ENCODE results near the gene SLC25A23.

The SLC25A23 gene

GRCh38 chr19:6494438-6495036 lies 34.9 kb upstream of the SLC25A23 start:
- TF ChIP-seq CTCF (IDR thresholded peaks at IDR 0.05; ENCODE audit: poor library complexity, severe bottlenecking): no peak
- ATAC-seq (ENCODE audit: low read depth): no peak
- no peaks in the 10 kb centered on the region for H3K36me3 ChIP-seq (ENCODE audit: low read depth)
- H3K27ac ChIP-seq (ENCODE audit: poor library complexity, severe bottlenecking): no peak overlapping the region
- H3K4me3 ChIP-seq (ENCODE audit: severe bottlenecking): no peak overlapping the region
- no peaks in the 10 kb centered on the region for H3K4me1 ChIP-seq (ENCODE audit: insufficient read depth, poor library complexity, severe bottlenecking)
- no peak for DNase-seq (ENCODE audit: low spot score)
- no peaks in the 10 kb centered on the region for H3K9me3 ChIP-seq (ENCODE audit: severe bottlenecking)
- H3K27me3 ChIP-seq (ENCODE audit: insufficient read depth, poor library complexity, severe bottlenecking): no peaks in the 10 kb centered on the region

- no peak for TF ChIP-seq CTCF (IDR thresholded peaks at IDR 0.05; ENCODE audit: poor library complexity, severe bottlenecking)
- ATAC-seq (ENCODE audit: low read depth): no peak
- Histone ChIP-seq H3K27ac (ENCODE audit: poor library complexity, severe bottlenecking) (no peak overlapping the region), H3K4me1 (ENCODE audit: insufficient read depth, poor library complexity, severe bottlenecking) (no peaks in the 10 kb centered on the region), H3K9me3 (ENCODE audit: severe bottlenecking) (no peaks in the 10 kb centered on the region), H3K36me3 (ENCODE audit: low read depth) (no peaks in the 10 kb centered on the region), H3K27me3 (ENCODE audit: insufficient read depth, poor library complexity, severe bottlenecking) (no peaks in the 10 kb centered on the region), H3K4me3 (ENCODE audit: severe bottlenecking) (no peak overlapping the region)
- DNase-seq (ENCODE audit: low spot score): no peak
These were observed 32.4 kb upstream of the SLC25A23 start for GRCh38 chr19:6491802-6492592.

GRCh38 chr19:6490134-6490533 lies 30.5 kb upstream of the SLC25A23 start:
- TF ChIP-seq CTCF (IDR thresholded peaks at IDR 0.05; ENCODE audit: poor library complexity, severe bottlenecking): no peak
- Histone ChIP-seq H3K27me3 (ENCODE audit: insufficient read depth, poor library complexity, severe bottlenecking) (no peaks in the 10 kb centered on the region), H3K36me3 (ENCODE audit: low read depth) (no peaks in the 10 kb centered on the region), H3K9me3 (ENCODE audit: severe bottlenecking) (no peaks in the 10 kb centered on the region), H3K4me1 (ENCODE audit: insufficient read depth, poor library complexity, severe bottlenecking) (no peaks in the 10 kb centered on the region), H3K27ac (ENCODE audit: poor library complexity, severe bottlenecking) (no peak overlapping the region), H3K4me3 (ENCODE audit: severe bottlenecking) (no peak overlapping the region)
- ATAC-seq (ENCODE audit: low read depth): no peak
- DNase-seq (ENCODE audit: low spot score): no peak

GRCh38 chr19:6489278-6490061 lies 29.9 kb upstream of the SLC25A23 start:
- no peaks in the 10 kb centered on the region for H3K36me3 ChIP-seq (ENCODE audit: low read depth)
- no peaks in the 10 kb centered on the region for H3K9me3 ChIP-seq (ENCODE audit: severe bottlenecking)
- no peak for DNase-seq (ENCODE audit: low spot score)
- TF ChIP-seq CTCF (IDR thresholded peaks at IDR 0.05; ENCODE audit: poor library complexity, severe bottlenecking): no peak
- no peak overlapping the region for H3K4me3 ChIP-seq (ENCODE audit: severe bottlenecking)
- ATAC-seq (ENCODE audit: low read depth): no peak
- no peak overlapping the region for H3K27ac ChIP-seq (ENCODE audit: poor library complexity, severe bottlenecking)
- H3K4me1 ChIP-seq (ENCODE audit: insufficient read depth, poor library complexity, severe bottlenecking): no peaks in the 10 kb centered on the region
- no peaks in the 10 kb centered on the region for H3K27me3 ChIP-seq (ENCODE audit: insufficient read depth, poor library complexity, severe bottlenecking)
